WERI-Rb-1 (cell line): ENCODE measurements around the gene TRANK1.

Experiments
- DNase-seq: peaks from one replicate; pipeline ENCODE4 v3.0.0-alpha.2; 2020
- H3K27ac ChIP-seq: fragments of 250-450 bp; sonication (Bioruptor Pico); 2 replicates; pipeline ENCODE4 v1.5.1; 2020; ENCODE audit warnings: mild to moderate bottlenecking, moderate library complexity
- H3K27me3 ChIP-seq: fragments of 250-450 bp; sonication (Bioruptor Pico); 2 replicates; pipeline ENCODE4 v1.5.1; 2021; ENCODE audit warnings: mild to moderate bottlenecking, low read depth, moderate library complexity; ENCODE audit not compliant: insufficient read depth, severe bottlenecking
- H3K36me3 ChIP-seq: fragments of 250-450 bp; sonication (Bioruptor Pico); 2 replicates; pipeline ENCODE4 v1.5.1; 2020; ENCODE audit warnings: mild to moderate bottlenecking, moderate library complexity
- H3K4me3 ChIP-seq: 2 replicates; pipeline ENCODE4 v1.5.1; 2011; ENCODE audit warnings: low read depth, mild to moderate bottlenecking, control low read depth, low read length
- H3K9me3 ChIP-seq: fragments of 250-450 bp; sonication (Bioruptor Pico); 2 replicates; pipeline ENCODE4 v1.5.1; 2021; ENCODE audit warnings: mild to moderate bottlenecking, moderate library complexity; ENCODE audit not compliant: severe bottlenecking
- TF ChIP-seq, protein P1 (sequence below): IDR thresholded peaks from 2 replicates; pipeline ENCODE4 v1.5.1; 2011; ENCODE audit warnings: low read depth, mild to moderate bottlenecking, control low read depth, inconsistent platforms, low read length

TRANK1 gene

GRCh38 chr3:36903119-36903882 is 41.6 kb downstream of the TRANK1 start:
- TF ChIP-seq, protein P1, sequence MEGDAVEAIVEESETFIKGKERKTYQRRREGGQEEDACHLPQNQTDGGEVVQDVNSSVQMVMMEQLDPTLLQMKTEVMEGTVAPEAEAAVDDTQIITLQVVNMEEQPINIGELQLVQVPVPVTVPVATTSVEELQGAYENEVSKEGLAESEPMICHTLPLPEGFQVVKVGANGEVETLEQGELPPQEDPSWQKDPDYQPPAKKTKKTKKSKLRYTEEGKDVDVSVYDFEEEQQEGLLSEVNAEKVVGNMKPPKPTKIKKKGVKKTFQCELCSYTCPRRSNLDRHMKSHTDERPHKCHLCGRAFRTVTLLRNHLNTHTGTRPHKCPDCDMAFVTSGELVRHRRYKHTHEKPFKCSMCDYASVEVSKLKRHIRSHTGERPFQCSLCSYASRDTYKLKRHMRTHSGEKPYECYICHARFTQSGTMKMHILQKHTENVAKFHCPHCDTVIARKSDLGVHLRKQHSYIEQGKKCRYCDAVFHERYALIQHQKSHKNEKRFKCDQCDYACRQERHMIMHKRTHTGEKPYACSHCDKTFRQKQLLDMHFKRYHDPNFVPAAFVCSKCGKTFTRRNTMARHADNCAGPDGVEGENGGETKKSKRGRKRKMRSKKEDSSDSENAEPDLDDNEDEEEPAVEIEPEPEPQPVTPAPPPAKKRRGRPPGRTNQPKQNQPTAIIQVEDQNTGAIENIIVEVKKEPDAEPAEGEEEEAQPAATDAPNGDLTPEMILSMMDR: no peak
- Histone ChIP-seq H3K4me3 (no peak overlapping the region), H3K36me3 (no peaks in the 10 kb centered on the region), H3K27me3 (no peaks in the 10 kb centered on the region), H3K27ac (no peak overlapping the region), H3K9me3 (no peaks in the 10 kb centered on the region)
- no peak for DNase-seq

DNA sequence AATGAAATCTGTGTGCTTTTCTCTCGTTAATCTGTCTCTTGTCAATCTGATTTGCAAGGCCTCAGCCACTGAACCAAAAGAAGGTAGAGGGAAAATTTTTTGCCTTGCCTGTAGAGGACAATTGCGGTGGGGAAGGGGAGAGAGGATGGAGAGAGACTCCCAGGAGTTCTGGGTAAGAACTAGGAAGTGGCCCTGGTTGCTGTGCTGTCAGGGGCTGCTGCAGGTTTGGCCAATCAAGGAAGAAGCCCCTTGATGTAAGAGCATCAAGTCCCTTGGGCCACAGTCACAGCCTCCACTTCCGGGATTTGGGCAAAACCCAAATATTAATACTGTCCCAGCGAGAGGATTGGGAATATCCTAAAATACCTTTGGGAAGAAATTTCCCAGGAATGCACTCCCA is 43.3 kb downstream of the TRANK1 start:
- Histone ChIP-seq H3K9me3 (no peaks in the 10 kb centered on the region), H3K27ac (no peak overlapping the region), H3K27me3 (no peaks in the 10 kb centered on the region), H3K4me3 (no peak overlapping the region), H3K36me3 (no peaks in the 10 kb centered on the region)
- TF ChIP-seq, protein P1: no peak
- no peak for DNase-seq

GRCh38 chr3:36900474-36901443 is 44.1 kb downstream of the TRANK1 start:
- H3K9me3 ChIP-seq: no peaks in the 10 kb centered on the region
- H3K36me3 ChIP-seq: no peaks in the 10 kb centered on the region
- H3K27ac ChIP-seq: no peak overlapping the region
- TF ChIP-seq, protein P1: no peak
- no peaks in the 10 kb centered on the region for H3K27me3 ChIP-seq
- no peak for DNase-seq
- no peak overlapping the region for H3K4me3 ChIP-seq

DNA sequence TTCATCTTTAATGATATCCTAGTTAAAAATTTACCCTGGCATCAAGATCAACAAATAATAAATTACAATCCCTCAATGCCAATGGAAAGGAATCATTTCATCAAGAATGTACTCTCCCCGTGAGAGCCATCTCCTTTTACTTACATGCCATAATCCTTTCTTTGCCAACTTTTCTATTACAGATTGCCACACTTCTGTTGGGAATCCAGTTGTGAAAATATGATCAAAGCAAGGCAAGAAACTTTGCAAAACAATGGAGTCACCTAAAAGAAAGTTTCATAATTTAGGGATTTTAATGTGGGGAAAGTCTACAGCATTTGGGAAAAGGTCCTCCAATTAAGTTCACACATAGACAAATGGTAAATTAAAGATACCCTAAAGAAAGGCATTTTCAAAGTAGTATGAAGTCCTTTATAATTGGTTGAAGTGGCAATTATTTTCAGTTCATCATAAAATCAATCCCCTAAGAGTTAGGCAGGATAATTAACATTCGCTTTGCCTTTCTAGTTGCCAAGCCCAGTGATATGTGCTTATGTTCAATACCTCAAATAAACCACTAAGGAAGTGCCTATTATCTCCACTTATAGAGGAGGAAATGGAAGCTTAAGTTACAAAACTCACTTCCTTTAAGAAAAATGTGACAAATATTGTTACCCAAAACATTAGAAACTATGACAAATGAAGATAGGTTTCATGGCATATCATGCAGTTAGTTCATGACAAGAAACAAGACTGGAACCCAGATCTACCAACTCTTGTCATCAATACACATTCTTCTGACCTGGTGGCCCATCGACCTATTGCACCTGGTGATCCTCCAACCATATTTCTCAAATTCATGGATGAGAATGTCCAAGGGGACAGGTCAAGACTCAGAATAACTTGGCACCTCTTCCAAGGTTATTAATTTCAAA is 49.1 kb downstream of the TRANK1 start:
- Histone ChIP-seq H3K27me3 (no peaks in the 10 kb centered on the region), H3K36me3 (no peaks in the 10 kb centered on the region), H3K4me3 (no peak overlapping the region), H3K9me3 (no peaks in the 10 kb centered on the region), H3K27ac (no peak overlapping the region)
- TF ChIP-seq, protein P1: no peak
- no peak for DNase-seq

DNA sequence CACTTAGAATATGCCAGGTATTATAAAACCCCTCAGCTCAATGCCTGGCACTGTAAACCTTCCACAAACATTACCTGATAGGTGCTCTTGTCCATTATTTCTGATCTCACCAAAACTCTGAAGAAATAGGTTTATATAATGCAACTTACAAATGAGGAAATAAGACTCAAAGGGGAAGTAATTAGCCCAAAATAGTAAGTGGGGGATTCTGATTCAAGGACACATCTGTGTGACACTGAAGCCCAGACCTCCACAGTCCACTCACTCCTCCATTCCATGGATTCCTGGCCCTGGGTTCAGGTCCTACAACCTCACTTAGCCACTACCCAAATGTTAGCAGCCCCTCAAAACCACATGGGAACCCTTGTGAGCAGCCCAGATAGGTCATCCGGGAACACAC is 49.9 kb downstream of the TRANK1 start:
- H3K27ac ChIP-seq: no peak overlapping the region
- H3K36me3 ChIP-seq: no peaks in the 10 kb centered on the region
- no peak overlapping the region for H3K4me3 ChIP-seq
- H3K9me3 ChIP-seq: no peaks in the 10 kb centered on the region
- no peak for DNase-seq
- TF ChIP-seq, protein P1: no peak
- H3K27me3 ChIP-seq: no peaks in the 10 kb centered on the region
